ENCODE data around the gene CCNY.

Gene CCNY

DNA sequence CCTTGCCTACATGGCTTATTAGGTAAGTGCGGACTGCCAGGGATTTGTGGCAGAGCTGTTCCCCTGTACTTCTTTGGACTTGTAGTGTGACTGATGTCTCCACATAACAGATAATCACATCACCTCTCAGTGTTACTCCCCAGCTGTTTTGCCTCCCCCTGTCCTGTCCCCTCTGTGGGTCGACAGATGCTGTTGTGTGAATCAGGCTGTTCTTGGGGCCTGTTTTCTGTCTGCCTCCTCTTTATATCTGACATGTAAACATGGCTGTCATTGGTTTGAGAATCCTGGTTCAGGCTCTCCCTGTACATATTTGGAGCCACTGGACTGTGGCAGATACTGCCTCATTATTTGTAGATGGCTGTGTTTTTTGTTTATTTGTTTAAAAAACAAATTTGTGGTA, 22.7 kb downstream of the CCNY start:
- no peak for TF ChIP-seq POLR2A (IDR thresholded peaks at IDR 0.05; ENCODE audit: low read depth, low read length)
- TF ChIP-seq TAF1 (IDR thresholded peaks at IDR 0.05; ENCODE audit: borderline replicate concordance, low read depth, low read length): no peak
- TF ChIP-seq POLR2AphosphoS5 (IDR thresholded peaks at IDR 0.05; ENCODE audit: low read depth, low read length): no peak
- FAIRE-seq (no peak), DNase-seq (ENCODE audit: insufficient read length) (no peak)

- FAIRE-seq: no peak
- TF ChIP-seq TAF1 (IDR thresholded peaks at IDR 0.05; ENCODE audit: borderline replicate concordance, low read depth, low read length): no peak
- TF ChIP-seq POLR2AphosphoS5 (IDR thresholded peaks at IDR 0.05; ENCODE audit: low read depth, low read length): no peak
- TF ChIP-seq POLR2A (IDR thresholded peaks at IDR 0.05; ENCODE audit: low read depth, low read length): no peak
- DNase-seq (ENCODE audit: insufficient read length): no peak
These were observed 23.6 kb downstream of the CCNY start for GRCh38 chr10:35359873-35360272.

DNA sequence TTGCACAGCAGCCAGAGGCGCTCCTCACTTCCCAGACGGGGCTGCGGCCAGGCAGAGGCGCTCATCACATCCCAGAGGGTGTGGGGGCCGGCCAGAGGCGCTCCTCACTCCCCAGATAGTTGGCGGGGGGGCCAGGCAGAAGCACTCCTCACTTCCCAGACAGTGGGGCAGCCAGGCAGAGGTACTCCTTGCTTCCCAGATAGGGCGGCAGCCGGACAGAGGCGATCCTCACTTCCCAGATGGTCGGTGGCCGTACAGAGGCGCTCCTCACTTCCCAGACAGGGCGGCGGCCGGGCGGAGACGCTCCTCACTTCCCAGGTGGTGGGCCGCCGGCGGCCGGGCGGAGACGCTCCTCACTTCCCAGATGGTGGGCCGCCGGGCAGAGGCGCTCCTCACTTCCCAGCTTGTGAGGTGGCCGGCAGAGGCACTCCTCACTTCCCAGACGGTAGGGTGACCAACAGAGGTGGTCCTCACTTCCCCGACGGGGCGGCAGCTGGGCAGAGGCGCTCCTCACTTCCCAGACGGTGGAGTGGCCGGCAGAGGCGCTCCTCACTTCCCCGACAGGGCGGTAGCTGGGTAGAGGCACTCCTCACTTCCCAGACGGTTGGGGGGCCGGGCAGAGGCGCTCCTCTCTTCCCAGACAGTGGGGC, 26.5 kb downstream of the CCNY start:
- FAIRE-seq (no peak), DNase-seq (ENCODE audit: insufficient read length) (no peak)
- TF ChIP-seq POLR2AphosphoS5 (IDR thresholded peaks at IDR 0.05; ENCODE audit: low read depth, low read length) (no peak), POLR2A (IDR thresholded peaks at IDR 0.05; ENCODE audit: low read depth, low read length) (no peak), TAF1 (IDR thresholded peaks at IDR 0.05; ENCODE audit: borderline replicate concordance, low read depth, low read length) (no peak)

DNA sequence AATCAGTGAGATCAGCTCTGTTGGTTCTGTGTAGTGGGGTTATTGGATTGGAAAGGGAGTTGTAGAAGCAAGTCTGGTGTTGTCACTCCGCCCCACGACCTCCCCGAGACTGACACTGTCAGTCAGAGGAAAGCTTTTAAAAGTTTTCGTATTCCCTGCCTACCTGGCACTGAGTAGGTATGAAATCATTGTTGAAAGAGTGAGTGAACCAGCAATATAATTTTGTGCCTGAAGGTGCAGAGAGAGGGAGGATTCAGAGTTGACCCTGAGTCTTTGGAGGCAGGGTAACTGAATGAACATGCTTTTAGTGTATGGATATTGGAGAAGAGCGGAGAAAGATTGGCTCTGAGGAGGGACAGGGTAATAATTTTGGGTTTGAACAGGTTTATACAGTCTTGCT, 27.3 kb downstream of the CCNY start:
- TF ChIP-seq POLR2AphosphoS5 (IDR thresholded peaks at IDR 0.05; ENCODE audit: low read depth, low read length): no peak
- no peak for TF ChIP-seq TAF1 (IDR thresholded peaks at IDR 0.05; ENCODE audit: borderline replicate concordance, low read depth, low read length)
- no peak for TF ChIP-seq POLR2A (IDR thresholded peaks at IDR 0.05; ENCODE audit: low read depth, low read length)
- DNase-seq (ENCODE audit: insufficient read length): no peak
- FAIRE-seq: no peak

DNA sequence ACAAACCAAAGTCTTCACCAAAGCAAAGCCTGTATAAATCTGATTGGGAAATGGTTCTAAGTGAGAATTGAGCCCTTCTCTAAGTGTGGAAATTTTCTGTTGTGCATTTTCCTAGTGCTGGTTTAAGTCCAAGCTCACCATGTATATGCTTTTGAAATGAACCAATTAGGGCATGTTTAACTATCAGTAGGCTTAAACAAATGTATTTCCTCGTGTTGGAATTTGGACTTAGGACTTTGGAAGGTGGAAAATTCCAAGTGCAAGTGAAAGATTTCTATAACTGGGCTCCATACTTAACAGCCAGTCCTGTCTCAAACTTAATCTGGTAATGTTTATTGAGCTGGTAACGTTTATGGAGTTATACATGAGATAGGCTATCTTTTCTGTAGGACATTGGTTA, 28.5 kb downstream of the CCNY start:
- FAIRE-seq (peak; percentile 14), DNase-seq (ENCODE audit: insufficient read length) (no peak)
- TF ChIP-seq TAF1 (IDR thresholded peaks at IDR 0.05; ENCODE audit: borderline replicate concordance, low read depth, low read length) (no peak), POLR2AphosphoS5 (IDR thresholded peaks at IDR 0.05; ENCODE audit: low read depth, low read length) (no peak), POLR2A (IDR thresholded peaks at IDR 0.05; ENCODE audit: low read depth, low read length) (no peak)

GRCh38 chr10:35365994-35366393, 29.7 kb downstream of the CCNY start:
- TF ChIP-seq POLR2A (IDR thresholded peaks at IDR 0.05; ENCODE audit: low read depth, low read length): no peak
- no peak for TF ChIP-seq TAF1 (IDR thresholded peaks at IDR 0.05; ENCODE audit: borderline replicate concordance, low read depth, low read length)
- no peak for TF ChIP-seq POLR2AphosphoS5 (IDR thresholded peaks at IDR 0.05; ENCODE audit: low read depth, low read length)
- FAIRE-seq: no peak

DNA sequence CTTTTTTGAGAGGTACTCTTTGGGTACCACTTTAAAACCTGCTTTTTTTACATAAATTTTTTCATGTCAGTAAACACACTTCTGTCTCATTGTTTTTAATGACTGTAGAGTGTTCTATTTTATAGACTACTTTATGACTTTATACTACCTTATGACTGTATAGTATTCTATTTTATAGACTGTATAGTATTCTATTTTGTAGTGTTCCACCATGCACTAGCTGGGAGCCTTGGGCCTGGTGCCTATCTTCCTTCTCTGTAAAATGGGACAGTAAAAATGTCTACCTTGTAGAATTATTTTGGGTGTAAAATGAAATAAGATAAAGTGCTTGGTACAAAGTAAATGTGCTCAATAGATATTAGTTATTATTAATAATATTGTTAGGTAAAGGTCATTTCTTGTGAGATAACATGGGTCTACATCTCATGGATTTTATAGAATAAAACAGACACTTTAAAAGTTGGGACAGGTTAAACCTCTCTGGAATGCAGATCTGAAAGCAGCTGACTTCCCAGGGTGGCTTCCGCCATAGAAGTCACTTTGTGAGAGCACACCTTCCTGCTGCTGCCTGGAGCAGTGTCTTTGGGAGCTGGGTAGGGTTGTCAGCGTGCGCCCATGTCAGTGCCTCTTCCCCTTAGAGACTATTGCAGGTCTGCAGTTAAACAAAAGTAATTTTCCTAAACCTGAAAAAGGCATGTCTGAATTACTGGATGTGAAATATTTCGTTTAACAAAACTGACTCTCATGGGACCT, 31.0 kb downstream of the CCNY start:
- no peak for TF ChIP-seq TAF1 (IDR thresholded peaks at IDR 0.05; ENCODE audit: borderline replicate concordance, low read depth, low read length)
- TF ChIP-seq POLR2A (IDR thresholded peaks at IDR 0.05; ENCODE audit: low read depth, low read length): no peak
- TF ChIP-seq POLR2AphosphoS5 (IDR thresholded peaks at IDR 0.05; ENCODE audit: low read depth, low read length): no peak
- DNase-seq (ENCODE audit: insufficient read length) (no peak), FAIRE-seq (no peak)

More at GRCh38 chr10:35365994-35366393, 29.7 kb downstream of the CCNY start:
- no peak for DNase-seq (ENCODE audit: insufficient read length)

DNA sequence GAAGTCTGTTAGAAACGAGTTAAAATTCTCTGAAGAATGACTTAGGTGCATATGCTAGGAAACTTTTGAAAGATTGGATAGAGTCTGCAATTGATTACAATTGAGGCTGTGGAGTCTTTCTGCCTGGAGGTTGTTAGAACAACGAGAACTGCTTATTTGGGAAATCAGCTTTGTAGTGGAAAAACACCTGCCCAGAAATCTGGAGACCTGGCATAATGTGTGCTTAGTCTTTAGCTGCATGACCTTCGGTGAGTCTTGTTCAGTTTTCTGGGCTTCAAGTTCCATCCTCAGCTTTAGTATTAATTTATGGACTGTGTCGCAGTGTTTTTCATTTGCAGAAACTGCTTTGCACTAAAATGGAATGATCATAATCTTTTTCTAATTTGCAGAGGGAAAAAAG, 31.7 kb downstream of the CCNY start:
- TF ChIP-seq POLR2AphosphoS5 (IDR thresholded peaks at IDR 0.05; ENCODE audit: low read depth, low read length) (no peak), TAF1 (IDR thresholded peaks at IDR 0.05; ENCODE audit: borderline replicate concordance, low read depth, low read length) (no peak), POLR2A (IDR thresholded peaks at IDR 0.05; ENCODE audit: low read depth, low read length) (no peak)
- DNase-seq (ENCODE audit: insufficient read length) (no peak), FAIRE-seq (no peak)

DNA sequence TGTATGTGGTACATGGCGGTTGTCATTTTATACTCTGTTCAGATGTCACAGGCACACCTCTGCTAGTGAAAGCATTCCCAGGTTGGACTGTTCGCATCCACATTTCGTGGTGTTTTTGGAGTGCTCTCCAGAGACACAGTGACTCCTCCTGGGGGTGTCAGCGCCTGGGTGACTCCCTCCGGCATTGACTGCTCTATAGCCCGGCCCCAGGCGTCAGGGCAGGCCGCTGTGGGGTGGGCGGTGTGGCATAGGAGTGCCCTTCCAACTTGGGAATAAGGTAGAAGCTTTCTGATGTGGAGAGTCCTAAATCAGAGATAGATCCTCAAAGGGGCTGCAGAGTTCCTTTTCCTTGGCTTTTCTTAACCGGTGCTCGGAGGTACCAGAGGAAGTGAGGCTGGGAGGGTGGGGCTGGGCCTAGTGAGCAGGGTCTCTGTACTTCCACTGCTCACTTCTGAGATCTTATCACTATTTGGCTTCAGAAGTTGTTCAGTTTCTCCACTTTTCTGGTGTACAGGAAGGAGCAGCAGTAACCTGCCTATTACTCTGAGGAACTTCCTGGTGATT, 32.3 kb downstream of the CCNY start:
- FAIRE-seq (no peak), DNase-seq (ENCODE audit: insufficient read length) (no peak)
- TF ChIP-seq POLR2A (IDR thresholded peaks at IDR 0.05; ENCODE audit: low read depth, low read length): no peak
- no peak for TF ChIP-seq POLR2AphosphoS5 (IDR thresholded peaks at IDR 0.05; ENCODE audit: low read depth, low read length)
- TF ChIP-seq TAF1 (IDR thresholded peaks at IDR 0.05; ENCODE audit: borderline replicate concordance, low read depth, low read length): no peak

GRCh38 chr10:35369049-35369611, 32.8 kb downstream of the CCNY start:
- DNase-seq (ENCODE audit: insufficient read length) (no peak), FAIRE-seq (peak; percentile 40)
- TF ChIP-seq POLR2A (IDR thresholded peaks at IDR 0.05; ENCODE audit: low read depth, low read length) (no peak), POLR2AphosphoS5 (IDR thresholded peaks at IDR 0.05; ENCODE audit: low read depth, low read length) (no peak)

GRCh38 chr10:35371731-35372130, 35.4 kb downstream of the CCNY start:
- DNase-seq (ENCODE audit: insufficient read length) (no peak), FAIRE-seq (no peak)
- no peak for TF ChIP-seq POLR2A (IDR thresholded peaks at IDR 0.05; ENCODE audit: low read depth, low read length)
- TF ChIP-seq POLR2AphosphoS5 (IDR thresholded peaks at IDR 0.05; ENCODE audit: low read depth, low read length): no peak
- no peak for TF ChIP-seq TAF1 (IDR thresholded peaks at IDR 0.05; ENCODE audit: borderline replicate concordance, low read depth, low read length)
